CD4-positive, alpha-beta T cell treated with Interleukin-6 for 4 hours (primary cell): ENCODE measurements around the gene STPG2.
"Not testable (repeated sequence)": the region's sequence is repeated elsewhere in the genome, so short reads cannot be mapped to it uniquely, and the experiment has no call there.

Source experiments
- DNase-seq: peaks from one replicate; pipeline ENCODE4 v3.0.0-alpha.2; 2020; ENCODE audit warnings: mixed read lengths

STPG2 gene

DNA sequence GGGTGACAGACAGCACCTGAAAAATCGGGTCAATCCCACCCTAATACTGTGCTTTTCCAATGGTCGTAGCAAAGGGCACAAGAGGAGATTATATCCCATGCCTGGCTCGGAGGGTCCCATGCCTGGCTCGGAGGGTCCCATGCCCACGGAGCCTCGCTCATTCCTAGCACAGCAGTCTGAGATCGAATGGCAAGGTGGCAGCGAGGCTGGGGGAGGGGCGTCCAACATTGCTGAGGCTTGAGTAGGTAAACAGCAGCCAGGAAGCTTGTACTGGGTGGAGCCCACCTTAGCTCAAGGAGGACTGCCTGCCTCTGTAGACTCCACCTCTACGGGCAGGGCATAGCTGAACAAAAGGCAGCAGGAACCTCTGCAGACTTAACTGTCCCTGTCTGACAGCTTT, 365.1 kb downstream of the STPG2 start:
- DNase-seq = no peak

DNA sequence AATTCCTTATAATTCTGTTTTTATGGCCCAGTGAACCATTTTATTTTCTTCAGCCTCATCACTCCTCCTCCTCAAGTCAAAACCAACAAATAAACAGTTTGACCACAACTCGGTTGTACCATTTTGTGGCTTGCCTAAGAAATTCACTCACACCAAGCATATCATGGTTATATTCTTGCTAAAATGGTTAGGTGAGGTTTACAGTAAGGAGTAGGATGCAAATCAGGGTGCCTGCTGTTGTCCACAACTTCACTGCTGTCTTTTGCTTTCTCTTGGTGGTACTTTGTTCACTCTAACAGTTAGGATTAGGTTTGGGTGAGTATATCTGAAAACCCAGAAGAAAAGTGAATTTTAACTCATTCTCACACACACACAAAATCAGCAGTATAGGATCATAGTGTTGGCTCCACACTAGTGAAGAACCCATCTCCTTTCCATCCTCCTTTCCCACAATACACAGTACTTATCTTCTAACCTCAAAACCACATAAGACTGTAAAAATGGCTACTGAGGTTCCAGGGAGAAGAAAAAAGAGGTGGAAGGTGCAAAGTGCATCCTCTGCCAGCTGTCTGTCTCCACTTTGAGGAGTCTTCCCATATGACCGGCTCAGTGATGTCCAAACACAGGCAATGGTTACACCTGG, 368.8 kb downstream of the STPG2 start:
- DNase-seq = no peak

DNA sequence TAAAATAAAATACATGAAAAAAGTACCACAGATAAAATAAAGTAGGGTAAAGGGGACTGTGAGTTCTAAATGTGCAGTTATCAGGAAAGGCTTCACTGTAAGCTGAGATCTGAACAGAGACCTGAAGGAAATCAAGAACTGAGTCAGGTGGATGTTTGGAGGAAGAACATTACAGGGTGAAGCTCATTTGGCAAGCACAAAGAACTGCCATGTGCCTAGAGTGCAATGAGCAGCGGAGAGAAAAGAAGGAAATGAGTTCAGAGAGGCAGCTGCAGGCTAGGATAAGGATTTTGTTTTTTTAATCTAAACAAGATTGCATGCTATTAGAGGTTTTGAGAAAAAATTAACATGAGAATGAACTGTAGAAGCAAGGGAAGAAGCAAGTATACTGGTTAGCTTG, 373.1 kb downstream of the STPG2 start:
- no peak for DNase-seq

DNA sequence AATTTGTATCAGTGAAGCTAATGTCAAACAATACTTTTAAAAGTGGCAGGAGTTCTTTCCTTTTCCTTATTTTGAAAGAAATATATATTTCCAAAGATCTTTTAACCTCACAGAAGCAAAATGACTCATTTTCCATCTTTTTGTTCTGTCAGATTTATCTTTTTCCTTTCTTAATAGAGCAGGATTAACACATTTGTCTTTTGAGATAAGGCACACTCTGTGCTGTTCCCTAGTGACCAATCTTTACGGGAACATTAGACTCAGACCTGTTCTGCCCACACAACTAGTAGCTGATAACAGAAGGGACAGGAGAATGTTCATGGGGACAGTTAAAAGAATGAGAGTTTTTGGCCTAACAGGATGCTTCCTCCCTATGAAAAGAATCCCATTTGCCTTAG, 381.2 kb downstream of the STPG2 start:
- no peak for DNase-seq

DNA sequence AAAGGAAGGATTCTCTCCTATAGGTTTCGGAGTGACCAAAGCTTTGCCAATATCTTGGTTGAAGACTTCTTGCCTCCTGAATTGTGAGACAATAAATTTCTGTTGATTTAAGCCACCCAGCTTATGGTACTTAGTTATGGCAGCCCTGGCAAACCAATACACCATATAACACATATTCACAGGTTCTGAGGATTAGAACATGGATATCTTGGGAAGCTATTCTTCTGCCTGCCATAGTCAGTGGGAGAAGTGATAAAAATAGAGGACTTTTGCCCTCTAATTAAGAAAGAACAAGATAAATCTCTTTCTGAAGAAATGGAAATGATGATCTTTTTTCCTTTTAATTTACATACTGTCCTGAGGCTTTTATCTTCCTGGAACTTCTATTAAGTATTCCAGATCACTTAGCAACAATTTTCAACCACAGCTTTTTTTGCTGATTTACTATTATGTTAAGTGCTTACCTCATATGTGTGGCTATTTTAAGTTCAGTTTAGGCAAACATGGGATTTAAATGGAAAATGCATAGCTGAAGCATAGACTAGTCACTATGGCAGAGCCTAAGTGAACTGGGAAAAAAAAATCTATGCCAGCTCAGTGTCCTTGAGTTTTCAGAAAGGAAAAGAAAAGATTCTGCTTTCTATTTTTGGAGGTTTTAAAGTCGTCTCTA, 381.7 kb downstream of the STPG2 start:
- DNase-seq = no peak

DNA sequence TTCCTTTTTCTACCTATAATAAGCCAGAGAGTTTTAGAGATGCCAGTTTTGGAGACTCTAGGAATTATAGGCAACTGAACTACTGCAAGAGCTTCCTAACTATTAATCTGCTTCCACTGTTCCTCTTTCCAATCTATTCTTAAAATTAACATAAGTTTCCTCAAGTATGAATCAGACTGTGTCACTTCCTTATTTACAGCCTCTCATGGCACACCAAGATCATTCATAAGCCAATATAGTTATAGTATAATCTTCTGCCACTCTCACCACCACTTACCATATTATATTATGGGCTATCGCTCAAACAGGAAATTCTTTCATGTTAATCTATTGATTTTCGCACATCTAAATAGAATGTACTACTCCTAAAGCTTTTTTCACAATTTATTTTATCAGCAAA, 383.5 kb downstream of the STPG2 start:
- DNase-seq = no peak

DNA sequence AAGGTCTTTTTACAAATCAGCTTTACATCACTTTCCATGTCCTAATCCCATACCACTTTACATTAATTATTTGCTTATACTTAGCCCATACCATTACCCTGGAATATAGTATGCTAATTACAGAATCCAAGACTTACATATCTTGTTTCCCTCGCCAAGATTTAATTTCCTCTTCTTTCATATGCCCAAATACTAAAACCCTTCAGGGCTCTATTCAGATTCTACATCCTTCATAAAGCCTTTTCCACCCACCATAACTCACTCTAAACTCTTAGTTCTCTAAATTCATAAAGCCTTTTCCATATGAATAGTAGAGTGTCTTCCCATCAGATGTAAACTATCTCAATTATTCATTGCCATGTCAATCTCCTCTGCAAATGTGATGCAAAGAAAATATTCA, 390.7 kb downstream of the STPG2 start:
- DNase-seq = no peak

DNA sequence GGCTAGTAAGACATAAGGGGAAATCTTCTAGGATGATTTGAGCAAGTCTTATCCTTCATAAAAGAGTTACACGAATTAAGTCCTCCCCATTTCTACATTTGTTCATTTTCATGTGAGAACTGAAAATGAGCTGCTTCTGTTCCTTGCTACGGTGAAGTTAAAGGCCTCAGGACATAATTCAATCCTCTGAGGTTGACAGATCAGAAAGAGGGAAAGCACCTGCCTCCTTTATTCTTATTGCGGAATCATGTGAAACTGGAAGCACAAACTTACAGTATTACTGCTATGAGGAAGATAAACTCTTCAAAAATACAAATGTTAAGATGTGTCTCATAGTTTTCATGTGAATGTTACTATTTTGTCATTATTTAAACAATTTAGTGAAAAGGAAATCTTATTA, 395.3 kb downstream of the STPG2 start:
- DNase-seq = no peak

DNA sequence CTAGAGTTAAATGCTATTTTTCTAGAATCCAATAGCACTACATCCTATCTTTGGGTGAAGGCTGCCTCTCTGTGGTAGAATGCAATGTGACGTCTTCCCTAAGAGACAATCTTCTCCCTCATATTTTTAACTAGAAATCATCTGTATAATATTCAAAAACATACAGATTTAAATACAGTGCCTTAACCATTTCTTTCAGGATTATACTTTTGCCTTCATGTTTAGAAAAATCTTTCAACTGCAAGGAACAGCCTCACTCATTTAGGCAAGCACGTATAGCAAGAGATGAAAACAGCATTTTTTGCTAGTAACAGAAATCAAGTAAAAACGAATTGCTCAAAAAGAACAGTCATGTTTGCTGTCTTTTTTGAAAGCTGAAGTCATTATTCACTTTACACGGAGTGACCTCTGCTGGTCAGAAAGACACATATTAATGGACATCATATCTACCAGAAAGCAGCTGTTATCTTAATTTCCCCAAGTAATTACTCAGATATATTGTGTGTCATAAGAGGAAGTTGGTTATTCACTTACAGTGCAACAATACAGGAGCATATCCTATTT, 422.3 kb downstream of the STPG2 start:
- no peak for DNase-seq

DNA sequence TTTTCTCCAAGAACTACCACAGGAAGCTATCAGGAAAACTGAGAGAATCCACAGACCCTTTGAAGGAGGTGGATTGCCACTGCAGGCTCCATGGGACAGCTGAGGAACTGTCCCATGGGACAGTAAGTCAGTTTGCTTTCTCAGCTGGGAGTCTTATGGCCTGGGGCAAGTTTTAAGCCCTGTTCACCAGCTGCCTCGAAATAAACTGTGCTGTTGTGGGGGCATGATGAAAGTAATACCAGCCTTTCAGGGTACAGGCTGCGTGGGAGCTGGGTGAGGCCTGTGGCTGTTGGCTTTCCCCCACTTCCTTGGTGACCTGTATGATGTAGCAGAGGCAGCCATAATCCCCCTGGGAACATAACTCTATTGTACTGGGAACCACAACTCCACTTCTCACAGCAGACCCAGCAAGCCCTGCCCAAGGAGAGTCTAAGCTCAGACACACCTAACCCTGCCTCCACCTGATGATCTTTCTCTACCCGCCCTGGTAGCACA, 452.1 kb downstream of the STPG2 start:
- no peak for DNase-seq

DNA sequence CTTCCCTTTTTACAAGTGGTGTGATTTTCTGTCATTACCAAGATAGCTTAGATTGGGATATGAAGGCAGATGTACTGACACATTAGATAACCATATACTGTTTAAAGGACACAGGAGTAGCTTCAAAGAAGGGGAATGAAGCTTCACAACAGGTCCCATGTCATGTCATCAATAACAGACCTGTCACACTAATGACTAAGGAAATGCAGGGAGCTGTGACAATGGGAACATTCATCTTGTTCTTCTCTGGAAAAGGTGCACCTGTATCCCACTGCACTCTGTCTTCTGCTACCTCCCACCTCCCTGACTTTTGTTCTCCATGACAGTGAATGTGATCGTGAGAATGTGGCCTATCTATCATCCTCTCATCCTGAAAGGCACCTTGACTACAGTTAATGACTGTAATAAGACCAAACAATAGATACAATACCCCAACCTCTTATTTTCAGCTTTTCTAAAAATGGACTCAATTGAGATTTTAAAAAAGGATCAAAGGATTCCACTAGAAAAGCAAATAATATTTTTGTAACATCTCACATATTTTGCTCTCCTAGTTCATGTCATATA, 472.5 kb downstream of the STPG2 start:
- no peak for DNase-seq

DNA sequence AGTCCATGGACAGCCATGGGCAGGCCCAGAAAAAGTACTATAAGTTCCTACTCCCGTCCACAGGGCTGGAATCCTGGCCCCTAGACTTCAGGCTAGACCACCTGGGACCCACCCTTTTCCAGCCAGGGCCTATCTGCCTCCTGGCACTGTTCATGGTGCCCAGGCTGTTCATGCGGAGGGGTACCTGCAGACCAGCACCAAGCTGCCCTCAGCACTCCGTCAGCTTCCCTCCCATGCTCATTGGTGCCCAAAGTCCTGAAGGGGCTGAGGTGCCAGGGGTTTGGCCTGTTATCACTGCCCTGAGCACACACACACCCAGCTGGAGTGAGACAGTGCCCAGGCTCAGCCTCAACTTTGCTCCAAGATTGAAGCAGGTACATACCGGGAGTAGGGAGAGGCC, 477.7 kb downstream of the STPG2 start:
- no peak for DNase-seq

DNA sequence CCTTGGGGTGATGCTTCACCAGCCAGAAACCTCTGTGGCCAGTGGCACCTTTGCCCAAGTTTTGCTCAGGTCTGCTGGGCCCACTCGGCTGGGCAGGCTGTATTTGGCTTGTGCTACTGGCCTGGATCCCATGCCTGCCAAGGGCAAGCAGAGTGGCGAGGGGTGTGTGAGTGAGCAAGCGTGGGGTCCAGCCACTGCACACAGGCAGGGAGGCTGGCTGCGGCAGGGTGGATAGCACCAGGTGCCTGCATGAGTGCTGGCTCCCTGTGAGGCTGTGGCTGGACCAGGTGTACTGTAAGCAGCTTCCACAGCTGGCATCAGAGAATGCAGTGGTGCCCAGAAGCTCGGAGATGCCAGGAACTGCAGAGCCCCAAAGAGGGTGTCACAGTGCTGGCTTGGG, 478.5 kb downstream of the STPG2 start:
- no peak for DNase-seq

DNA sequence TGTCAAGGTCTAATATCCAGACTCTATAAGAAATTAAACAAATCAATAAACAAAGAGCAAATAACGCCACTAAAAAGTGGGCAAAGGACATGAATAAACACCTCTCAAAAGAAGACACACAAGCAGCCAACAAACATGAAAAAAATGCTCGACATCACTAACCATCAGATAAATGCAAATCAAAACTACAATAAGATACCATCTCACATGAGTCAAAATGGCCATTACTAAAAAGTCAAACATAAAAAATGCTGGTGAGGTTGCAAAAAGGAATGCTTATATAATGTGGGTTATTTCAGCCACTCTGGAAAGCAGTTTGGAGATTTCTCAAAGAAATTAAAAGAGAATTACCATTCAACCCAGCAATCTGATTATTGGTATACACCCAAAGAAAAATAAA, 481.1 kb downstream of the STPG2 start:
- DNase-seq = no peak

DNA sequence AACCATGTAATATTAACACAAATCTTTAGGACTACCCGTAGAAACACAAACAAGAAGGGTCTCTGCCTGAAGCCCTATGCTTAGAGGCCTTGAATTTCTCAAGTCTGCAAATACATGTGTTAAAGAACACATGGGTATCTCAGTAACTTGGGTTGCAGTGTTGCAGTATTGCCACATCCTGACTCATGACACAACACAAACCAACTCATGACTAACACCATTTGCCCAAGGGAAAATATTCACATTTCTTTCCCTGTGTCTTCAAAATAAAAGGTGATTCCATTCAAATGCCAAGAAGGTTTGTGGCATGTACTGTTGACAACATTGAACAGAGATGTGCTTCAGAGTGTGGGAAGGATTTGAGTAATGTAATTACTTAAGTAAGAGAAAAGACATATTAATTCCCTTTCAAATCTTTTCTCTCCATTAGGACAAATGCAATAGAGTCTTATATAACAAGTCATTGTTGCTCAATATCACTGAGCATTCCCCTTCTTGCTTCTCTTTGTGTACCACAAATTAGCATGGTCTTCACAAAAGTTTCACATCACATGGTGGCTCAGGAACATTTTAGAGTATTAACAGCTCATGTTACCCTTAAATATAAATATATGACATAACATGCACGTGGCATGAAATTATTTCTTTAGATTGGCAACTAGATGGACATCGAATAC, 487.1 kb downstream of the STPG2 start:
- DNase-seq = no peak

DNA sequence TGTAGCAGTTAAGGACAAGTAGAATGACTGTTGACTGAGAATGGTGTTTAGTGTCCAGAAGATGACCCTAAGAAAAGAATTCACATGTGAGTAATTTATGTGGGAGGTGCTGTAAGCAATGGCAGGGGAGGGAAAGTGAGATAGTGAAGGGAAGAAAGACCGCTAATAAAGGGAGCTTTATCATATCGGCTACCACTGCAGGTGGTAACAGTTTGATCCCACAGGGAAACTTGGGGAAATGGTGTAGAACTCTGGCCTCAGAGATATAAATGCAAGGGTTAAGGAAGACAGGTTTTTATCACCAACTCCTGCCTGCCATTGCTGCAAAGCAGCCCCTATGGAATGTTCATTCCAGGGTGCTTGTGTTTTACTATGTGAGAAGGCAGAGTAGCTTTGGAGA, 489.6 kb downstream of the STPG2 start:
- DNase-seq = no peak

DNA sequence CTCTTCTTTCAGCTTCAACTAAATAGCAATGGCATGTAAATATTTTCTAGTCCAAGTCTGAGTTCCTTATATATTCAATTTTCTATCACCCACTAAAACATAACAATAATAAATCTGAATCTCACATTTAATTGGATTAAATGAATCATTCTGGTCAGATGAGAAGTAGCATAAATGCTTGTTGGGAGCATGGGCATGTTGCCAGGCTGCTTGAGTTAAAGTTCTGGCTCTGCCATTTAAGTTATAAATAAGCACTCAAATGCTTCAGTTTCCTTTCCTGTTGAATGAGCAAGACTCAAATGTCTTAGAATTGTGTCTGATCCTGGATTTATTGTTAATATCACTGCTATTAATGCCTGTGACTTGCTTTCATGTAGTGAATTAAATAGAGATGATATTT, 496.3 kb downstream of the STPG2 start:
- DNase-seq = no peak

DNA sequence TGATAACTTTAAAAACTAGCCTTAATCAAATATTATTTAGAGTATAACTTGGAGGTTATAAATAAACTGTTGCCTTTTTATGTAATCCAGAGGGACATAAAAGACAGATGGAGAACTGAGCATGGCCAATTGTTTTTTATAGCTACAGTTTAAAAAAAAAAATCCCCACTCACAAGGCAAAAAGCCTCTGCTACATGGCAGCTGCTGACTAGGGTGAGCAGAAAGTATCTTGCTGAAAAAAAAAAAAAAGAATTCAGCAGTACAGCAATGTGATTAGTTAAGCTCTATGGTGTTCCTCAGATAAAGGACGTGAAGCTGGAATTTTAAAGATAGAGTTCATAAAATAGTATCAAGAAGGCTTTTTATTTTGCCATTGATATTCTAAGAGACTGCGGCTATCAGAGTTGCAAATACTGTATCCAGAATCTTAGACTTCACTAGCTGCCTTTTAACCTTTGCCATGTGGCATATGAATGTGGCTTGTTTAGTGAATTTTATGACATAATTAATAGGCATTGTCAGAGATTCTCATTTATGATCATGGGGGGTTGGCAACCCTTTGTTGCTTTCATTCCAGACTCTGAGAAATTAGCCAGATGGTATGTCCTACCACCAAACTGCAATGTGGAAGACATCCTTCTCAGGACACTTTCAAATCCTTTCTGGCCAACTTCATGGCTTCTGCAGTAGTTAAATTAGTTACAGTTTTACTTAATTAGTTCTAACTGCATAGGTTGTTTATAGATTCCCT, 498.0 kb downstream of the STPG2 start:
- no peak for DNase-seq

DNA sequence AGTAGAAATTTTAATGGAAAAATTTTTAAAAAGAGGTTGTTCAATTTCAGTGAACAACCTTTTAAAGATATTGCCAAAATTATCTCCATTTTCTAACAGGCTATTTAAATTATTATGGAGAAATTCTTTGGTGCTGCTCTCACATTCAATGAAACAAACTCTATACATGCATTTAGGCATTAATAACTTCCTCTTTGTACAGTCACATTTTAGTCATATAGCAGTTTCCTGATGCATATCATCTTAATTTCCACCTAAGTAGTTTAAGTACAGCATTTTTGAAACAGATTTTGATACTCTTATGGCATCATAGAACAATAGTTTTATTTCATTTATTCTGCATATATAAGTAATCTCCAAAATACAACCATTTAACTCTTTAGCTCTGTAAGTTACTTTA, 500.1 kb downstream of the STPG2 start:
- no peak for DNase-seq

DNA sequence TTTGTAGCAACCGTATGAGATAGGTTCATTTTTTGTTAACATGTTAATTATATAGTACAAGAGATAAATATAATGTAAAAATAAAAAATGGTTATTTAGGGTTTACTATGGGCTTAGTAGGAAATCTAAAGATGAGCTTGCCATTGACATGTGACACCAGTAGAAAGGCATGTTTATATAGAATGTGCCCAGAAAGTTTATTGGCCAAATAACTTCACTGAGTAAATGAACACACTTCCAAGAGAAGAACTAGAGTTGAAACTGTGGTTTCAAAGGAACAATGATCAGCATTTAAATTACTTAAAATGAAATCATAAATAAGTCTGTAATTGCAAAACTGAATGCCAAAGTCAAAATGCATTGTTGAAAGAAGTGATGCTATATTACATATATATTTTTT, 503.3 kb downstream of the STPG2 start:
- no peak for DNase-seq

DNA sequence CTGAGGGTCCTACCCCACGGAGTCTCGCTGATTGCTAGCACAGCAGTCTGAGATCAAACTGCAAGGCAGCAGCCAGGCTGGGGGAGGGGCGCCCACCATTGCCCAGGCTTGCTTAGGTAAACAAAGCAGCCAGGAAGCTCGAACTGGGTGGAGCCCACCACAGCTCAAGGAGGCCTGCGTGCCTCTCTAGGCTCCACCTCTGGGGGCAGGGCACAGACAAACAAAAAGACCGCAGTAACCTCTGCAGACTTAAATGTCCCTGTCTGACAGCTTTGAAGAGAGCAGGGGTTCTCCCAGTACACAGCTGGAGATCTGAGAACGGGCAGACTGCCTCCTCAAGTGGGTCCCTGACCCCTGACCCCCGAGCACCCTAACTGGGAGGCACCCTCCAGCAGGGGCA, 509.4 kb downstream of the STPG2 start:
- not testable (repeated sequence) for DNase-seq

DNA sequence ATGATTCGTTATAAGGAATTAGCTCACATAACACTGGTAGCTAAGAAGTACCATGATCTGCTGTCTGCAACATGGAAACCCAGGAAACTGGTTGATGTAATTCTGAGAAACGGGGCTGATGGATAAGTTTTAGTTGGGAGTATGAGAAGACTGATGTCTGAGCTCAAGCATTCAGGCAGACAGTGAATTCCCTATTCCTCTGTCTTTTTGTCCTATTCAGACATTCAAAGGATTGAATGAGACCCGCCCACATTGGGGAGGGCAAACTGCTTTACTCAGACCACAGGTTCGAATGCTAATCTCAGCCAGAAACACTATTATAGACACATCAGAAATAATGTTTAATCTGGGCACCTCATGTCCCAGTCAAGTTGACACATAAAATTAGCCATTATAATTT, 515.5 kb downstream of the STPG2 start:
- DNase-seq = no peak

DNA sequence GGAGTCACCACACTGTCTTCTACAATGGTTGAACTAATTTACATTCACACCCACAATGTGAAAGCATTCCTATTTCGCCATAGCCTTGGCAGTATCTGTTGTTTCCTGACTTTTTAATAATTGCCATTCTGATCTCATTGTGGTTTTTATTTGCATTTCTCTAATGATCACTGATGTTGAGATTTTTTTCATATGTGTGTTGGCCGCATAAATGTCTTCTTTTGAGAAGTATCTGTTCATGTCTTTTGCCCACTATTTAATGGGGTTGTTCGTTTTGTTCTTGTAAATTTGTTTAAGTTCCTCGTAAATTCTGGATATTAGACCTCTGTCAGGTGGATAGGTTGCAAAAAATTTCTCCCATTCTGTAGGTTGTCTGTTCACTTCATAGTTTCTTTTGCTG, 519.1 kb downstream of the STPG2 start:
- DNase-seq = no peak
